ENCODE measurements around the gene CEP83.
"Not testable (repeated sequence)": the region's sequence is repeated elsewhere in the genome, so short reads cannot be mapped to it uniquely, and the experiment has no call there.

The CEP83 gene

GRCh38 chr12:94380507-94380906 lies 79.2 kb downstream of the CEP83 start:
- DNase-seq (ENCODE audit: insufficient read length, low spot score), result no peak
- FAIRE-seq, result peak; percentile 67

DNA sequence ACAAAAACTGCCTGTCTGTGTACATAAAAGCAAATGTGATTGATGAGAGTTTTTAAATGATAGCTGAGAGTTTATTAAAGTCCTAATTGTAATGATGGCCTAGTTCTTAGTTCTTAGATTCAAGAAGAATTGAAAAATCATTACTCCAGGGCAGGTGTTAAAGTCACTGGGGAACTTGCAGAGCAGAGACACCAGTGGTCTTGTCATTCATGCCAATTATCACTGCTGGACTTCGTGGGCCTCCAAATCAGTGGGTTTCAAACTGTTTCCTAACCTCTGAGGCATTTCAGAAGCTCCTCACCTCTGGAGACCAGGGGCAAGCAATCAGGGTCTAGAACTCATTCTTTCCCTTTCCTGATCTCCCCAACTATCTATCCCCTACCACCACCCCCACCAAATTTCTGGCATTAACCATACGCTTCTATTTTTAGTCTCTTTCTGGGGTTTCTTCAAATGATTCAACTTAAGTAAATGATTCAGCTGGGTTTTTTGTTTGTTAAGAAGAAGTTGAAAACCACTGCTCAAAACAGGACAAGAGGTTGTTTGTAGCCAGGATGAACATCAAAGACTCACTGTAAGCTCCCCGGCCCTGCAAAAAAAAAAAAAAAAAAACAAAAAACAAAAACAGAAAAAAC lies 80.1 kb downstream of the CEP83 start:
- peak; percentile 79 for FAIRE-seq
- peak; percentile 1 for DNase-seq (ENCODE audit: insufficient read length, low spot score)

- FAIRE-seq (peak; percentile 73), DNase-seq (ENCODE audit: insufficient read length, low spot score) (no peak)
These were observed 82.1 kb downstream of the CEP83 start for GRCh38 chr12:94377599-94377998.

GRCh38 chr12:94374124-94374523 lies 85.5 kb downstream of the CEP83 start:
- FAIRE-seq (peak; percentile 35), DNase-seq (ENCODE audit: insufficient read length, low spot score) (no peak)

GRCh38 chr12:94372461-94372860 lies 87.2 kb downstream of the CEP83 start:
- FAIRE-seq, result no peak
- peak; percentile 10 for DNase-seq (ENCODE audit: insufficient read length, low spot score)

DNA sequence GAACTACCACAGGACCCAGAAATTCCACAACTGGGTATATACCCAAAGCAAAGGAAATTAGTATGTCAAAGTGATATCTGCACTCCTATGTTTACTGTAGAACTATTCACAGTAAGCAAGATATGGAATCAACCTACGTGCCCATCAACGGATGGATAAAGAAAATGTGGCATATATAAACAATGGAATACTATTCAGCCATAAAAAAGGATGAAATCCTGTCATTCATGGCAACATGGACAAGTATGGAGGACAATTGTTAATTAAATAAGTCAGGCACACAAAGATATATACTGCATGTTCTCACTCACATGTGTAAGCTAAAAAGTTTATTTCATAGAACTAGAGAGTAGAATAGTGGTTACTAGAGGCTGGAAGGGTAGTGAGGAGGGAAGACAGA lies 97.0 kb downstream of the CEP83 start:
- DNase-seq (ENCODE audit: insufficient read length, low spot score), result no peak
- no peak for FAIRE-seq

DNA sequence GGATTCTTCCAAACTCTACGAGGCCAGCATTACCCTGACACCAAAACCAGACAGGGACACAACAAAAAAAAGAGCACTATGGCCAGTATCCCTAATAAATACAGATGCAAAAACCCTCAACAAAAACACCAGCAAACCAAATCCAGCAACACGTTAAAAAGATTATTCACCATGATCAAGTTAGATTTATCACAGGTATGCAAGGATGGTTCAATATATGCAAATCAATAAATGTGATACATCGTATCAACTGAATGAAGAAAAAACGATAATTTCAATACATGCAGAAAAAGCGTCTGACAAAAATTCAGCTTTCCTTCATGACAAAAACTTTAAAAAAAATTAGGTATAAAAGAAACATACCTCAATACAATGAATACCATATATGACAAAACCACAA lies 99.9 kb downstream of the CEP83 start:
- DNase-seq (ENCODE audit: insufficient read length, low spot score) (no peak), FAIRE-seq (no peak)

DNA sequence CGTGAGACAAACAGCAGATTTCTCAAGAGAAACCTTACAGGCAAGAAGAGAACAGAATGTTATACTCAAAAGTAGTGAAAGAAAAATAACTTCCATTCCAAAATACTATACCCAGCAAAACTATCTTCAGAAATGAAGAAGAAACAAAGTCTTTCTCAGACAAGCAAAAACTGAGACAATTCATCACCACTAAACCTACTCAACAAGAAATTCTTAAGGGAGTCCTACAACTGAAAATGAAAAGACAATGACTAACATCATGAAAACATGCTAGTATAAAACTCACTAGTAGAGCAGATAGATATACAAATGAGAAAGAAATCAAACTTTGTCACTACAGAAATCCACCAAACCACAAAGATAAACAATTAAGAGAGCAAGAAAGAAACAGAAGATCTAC lies 106.5 kb downstream of the CEP83 start:
- no peak for FAIRE-seq
- DNase-seq (ENCODE audit: insufficient read length, low spot score), result no peak

- DNase-seq (ENCODE audit: insufficient read length, low spot score) (no peak), FAIRE-seq (no peak)
These were observed 119.1 kb downstream of the CEP83 start for GRCh38 chr12:94340573-94340972.

- FAIRE-seq (no peak), DNase-seq (ENCODE audit: insufficient read length, low spot score) (no peak)
These were observed 121.5 kb downstream of the CEP83 start for GRCh38 chr12:94338006-94338794.

GRCh38 chr12:94336211-94336925 lies 123.3 kb downstream of the CEP83 start:
- FAIRE-seq (no peak), DNase-seq (ENCODE audit: insufficient read length, low spot score) (no peak)

DNA sequence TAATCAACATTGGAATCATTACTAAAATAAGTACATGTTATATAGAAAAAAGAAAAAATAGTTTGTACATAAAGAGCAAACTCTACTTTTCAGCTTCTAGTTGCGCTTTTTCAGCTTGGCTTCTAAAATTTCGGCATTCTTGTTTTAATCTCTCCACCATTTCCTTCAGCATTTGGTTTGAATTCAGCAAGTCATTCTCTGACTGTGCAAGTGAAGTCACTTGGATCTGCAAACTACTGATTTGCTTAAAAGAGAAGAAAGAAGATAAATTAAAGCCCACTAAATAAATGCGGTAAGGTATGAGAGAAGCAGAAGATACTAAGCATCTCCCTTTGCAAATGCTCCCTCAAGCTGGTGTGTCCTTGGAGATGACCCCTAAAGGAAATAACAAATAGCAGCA lies 126.3 kb downstream of the CEP83 start:
- FAIRE-seq (no peak), DNase-seq (ENCODE audit: insufficient read length, low spot score) (no peak)

GRCh38 chr12:94329366-94329765 lies 130.3 kb downstream of the CEP83 start:
- FAIRE-seq (peak; percentile 14), DNase-seq (ENCODE audit: insufficient read length, low spot score) (no peak)

GRCh38 chr12:94327809-94328208 lies 131.9 kb downstream of the CEP83 start:
- DNase-seq (ENCODE audit: insufficient read length, low spot score), result no peak
- no peak for FAIRE-seq

DNA sequence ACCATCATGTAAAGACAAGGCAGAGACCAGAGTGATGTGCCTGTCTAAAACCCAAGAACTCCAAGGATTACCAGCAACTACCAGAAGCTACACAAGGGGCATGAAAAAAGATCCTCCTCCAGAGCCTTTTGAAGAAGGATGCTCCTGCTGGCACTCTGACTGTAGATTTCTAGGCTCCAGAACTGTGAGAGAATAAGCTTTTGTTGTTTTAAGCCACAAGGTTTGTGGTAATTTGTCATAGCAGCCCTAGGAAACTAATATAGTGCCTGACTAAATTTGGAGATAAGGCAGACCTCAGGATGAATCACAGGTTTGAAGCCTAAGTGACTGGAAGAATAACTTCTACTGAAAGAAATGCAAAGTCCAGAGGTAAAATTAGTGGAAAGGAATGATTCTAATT lies 132.9 kb downstream of the CEP83 start:
- no peak for FAIRE-seq
- no peak for DNase-seq (ENCODE audit: insufficient read length, low spot score)

GRCh38 chr12:94326234-94326633 lies 133.4 kb downstream of the CEP83 start:
- peak; percentile 23 for FAIRE-seq

DNA sequence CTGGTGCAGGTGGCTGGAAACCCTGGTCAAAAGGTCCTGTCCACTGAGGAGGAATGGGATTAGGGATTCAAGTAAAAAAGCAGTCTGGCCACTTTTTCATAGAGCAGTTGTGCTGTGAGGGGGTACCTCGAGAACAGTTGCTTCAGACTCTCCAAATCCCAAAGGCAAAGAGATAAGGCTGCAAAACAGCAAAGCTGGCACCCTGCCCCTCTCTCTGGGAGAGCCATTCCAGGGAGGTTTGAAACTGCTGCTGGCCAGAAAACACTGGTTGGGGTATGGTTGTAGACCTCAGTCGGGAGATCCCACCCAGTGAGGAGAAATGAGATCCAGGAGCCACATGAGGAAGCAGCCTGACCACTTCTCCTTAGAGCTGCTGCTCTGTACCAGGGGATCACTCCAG lies 137.3 kb downstream of the CEP83 start:
- DNase-seq (ENCODE audit: insufficient read length, low spot score) (no peak), FAIRE-seq (no peak)

More at GRCh38 chr12:94326234-94326633, 133.4 kb downstream of the CEP83 start:
- no peak for DNase-seq (ENCODE audit: insufficient read length, low spot score)

GRCh38 chr12:94320109-94320508 lies 139.6 kb downstream of the CEP83 start:
- FAIRE-seq, result no peak

DNA sequence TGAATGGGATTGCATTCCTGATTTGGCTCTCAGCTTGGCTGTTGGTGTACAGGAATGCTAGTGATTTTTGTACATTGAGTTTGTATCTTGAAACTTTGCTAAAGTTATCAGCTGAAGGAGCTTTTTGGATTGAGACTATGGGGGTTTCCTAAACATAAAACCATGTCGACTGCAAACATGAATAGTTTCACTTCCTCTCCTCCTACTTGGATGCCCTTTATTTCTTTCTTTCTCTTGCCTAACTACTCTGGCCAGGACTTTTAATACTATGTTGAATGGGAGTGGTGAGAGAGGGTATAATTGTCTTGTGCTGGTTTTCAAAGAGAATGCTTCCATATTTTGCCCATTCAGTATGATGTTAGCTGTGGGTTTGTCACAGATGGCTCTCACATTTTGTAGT lies 141.5 kb downstream of the CEP83 start:
- no peak for DNase-seq (ENCODE audit: insufficient read length, low spot score)
- peak; percentile 74 for FAIRE-seq

More at GRCh38 chr12:94320109-94320508, 139.6 kb downstream of the CEP83 start:
- no peak for DNase-seq (ENCODE audit: insufficient read length, low spot score)

- DNase-seq (ENCODE audit: insufficient read length, low spot score); FAIRE-seq: not testable (repeated sequence)
These were observed 143.1 kb downstream of the CEP83 start for GRCh38 chr12:94316600-94316999.

DNA sequence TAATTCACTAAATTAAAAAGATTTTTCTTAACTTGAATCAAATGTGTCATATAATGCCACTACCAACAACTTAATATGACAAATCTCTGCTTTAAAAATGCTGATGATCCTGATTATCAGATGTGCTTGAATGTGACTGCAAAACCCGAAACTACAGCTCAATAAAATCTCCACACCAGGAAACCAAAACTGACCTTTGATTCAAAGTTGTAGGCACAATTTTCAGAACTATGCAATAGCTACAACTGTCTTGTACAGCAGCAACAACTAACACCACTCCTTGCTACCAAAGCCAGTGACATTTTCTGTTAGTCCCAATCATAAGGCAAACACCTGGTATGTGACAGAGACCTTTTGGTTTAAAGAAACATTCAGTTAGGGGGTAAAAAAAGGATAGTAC lies 147.3 kb downstream of the CEP83 start:
- DNase-seq (ENCODE audit: insufficient read length, low spot score) (no peak), FAIRE-seq (no peak)

DNA sequence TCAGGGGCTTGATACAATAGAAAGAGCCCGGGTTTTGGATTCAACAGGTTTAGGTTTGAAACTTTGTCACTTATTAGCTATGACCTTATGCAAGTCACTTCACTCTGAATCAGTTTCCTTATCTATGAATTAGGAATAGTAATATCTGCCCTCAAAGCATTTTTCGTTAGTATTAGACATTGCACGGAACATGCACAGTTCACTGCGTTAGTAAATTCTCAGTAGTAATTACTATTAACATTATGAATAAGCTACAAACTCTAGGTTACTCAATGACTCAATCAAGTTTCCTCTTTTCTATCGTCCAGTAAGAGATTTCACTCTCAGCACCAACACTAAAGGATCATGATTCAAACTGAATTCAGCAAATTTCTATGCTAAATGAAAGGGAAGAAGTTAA lies 150.3 kb downstream of the CEP83 start:
- FAIRE-seq (peak; percentile 71), DNase-seq (ENCODE audit: insufficient read length, low spot score) (no peak)

Measured in GM19239 (cell line).